ENCODE results near the gene SEC62. TPM values are rescaled to one million over a fixed set of nuclear protein-coding genes. Genes with fewer than 3 reads are reported as not detected.

The SEC62 gene
- total RNA-seq, 4 donors from 2014 or later = 16.5 to 28.8 (median 22.8) TPM

DNA sequence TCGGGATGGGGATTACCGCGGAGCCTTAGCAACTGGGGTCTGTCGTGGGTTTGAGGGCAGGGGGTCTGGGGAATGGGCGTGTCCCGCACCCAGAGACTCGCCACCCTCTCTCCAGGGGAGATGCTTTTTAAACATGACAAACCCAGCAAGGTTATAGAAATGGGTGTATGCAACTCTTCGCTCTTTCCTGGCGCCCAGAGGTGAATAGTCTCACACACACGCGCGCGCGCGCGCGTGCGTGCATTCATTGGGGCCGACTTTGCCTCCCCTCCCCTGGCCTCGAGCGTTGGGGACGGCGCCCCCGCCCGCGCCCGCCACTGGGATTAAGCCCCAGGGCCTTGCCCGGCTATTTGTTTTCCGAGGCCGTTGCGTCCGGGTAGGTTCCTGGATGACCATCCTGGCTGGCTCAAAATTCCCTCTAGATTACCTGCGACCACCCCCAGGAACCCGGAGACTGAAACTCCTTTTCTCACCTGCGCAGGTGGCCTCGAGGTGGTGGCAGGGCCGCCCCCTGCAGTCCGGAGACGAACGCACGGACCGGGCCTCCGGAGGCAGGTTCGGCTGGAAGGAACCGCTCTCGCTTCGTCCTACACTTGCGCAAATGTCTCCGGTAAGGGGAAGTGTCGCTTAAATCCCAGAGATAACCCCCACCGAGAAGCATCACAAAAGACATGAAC lies 72.0 kb downstream of the SEC62 start:
- intact Hi-C loops (cut with DNase I; ENCODE audit: low total_unique reads) = no loop called here

DNA sequence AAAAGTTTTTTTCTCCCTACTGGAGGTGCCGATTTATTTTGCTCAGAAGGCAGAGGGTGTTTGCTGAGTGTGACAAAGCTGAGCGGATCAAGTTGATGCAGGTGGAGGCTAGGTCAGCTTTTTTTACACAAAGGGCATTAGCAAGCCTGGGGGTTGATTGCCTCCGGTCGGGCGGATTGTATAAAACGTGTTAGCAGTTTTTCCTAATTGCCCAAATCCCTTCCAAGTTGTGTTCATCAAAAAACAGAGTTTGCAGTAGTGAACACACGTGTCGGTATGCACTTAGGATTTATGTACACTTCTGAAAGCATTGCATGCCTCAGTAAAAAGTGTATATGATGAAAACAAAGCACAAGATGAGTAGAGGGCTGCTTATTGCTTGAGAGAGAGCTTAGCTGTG lies 73.8 kb downstream of the SEC62 start:
- no peak for TF ChIP-seq POLR2A (IDR thresholded peaks at IDR 0.05)
- TF ChIP-seq, protein P1, sequence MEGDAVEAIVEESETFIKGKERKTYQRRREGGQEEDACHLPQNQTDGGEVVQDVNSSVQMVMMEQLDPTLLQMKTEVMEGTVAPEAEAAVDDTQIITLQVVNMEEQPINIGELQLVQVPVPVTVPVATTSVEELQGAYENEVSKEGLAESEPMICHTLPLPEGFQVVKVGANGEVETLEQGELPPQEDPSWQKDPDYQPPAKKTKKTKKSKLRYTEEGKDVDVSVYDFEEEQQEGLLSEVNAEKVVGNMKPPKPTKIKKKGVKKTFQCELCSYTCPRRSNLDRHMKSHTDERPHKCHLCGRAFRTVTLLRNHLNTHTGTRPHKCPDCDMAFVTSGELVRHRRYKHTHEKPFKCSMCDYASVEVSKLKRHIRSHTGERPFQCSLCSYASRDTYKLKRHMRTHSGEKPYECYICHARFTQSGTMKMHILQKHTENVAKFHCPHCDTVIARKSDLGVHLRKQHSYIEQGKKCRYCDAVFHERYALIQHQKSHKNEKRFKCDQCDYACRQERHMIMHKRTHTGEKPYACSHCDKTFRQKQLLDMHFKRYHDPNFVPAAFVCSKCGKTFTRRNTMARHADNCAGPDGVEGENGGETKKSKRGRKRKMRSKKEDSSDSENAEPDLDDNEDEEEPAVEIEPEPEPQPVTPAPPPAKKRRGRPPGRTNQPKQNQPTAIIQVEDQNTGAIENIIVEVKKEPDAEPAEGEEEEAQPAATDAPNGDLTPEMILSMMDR (IDR thresholded peaks at IDR 0.05) = no peak
- no peak overlapping the region for H3K4me3 ChIP-seq (ENCODE audit: low read depth, poor library complexity, severe bottlenecking)
- intact Hi-C loops (cut with DNase I; ENCODE audit: low total_unique reads) = no loop called here
- DNase-seq (ENCODE audit: low spot score in 2 of 2) = no peak
- 27 to 31% methylated on average over 8 of the region's 8 CpGs for WGBS, 2 donors

More for the DNA sequence above, 72.0 kb downstream of the SEC62 start:
- no peak for DNase-seq (ENCODE audit: low spot score in 2 of 2)
- no peak for TF ChIP-seq POLR2A (IDR thresholded peaks at IDR 0.05)
- TF ChIP-seq, protein P1 (IDR thresholded peaks at IDR 0.05) = no peak
- 4 to 9% methylated on average over 34 to 43 of the region's 51 CpGs for WGBS, 2 donors
- H3K4me3 ChIP-seq (ENCODE audit: low read depth, poor library complexity, severe bottlenecking) = peak overlapping the region; percentile 29

DNA sequence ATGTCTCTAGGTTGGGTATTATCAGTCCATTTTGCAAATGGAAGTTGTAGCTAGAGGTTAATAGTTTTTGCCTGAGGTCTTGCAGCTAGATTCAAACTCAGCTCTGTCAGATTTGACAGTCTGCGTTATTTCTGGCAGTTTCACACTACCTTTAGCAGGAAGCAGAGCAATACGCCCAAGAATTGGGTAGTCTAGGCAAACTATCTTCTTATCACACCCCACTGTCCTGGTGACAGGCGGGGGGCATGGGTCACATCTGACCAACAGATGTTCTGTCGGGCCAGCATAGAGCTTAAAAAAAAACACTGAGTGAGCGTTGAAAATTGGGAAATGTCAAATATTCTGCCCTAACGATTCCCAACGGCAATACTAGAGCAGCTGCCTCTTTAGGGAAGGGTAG lies 76.9 kb downstream of the SEC62 start:
- DNase-seq (ENCODE audit: low spot score in 2 of 2) = no peak
- no peak overlapping the region for H3K4me3 ChIP-seq (ENCODE audit: low read depth, poor library complexity, severe bottlenecking)
- WGBS, 2 donors = 59 to 68% methylated on average over 7 of the region's 7 CpGs
- intact Hi-C loops (cut with DNase I; ENCODE audit: low total_unique reads) = no loop called here
- TF ChIP-seq, protein P1 (IDR thresholded peaks at IDR 0.05) = no peak

DNA sequence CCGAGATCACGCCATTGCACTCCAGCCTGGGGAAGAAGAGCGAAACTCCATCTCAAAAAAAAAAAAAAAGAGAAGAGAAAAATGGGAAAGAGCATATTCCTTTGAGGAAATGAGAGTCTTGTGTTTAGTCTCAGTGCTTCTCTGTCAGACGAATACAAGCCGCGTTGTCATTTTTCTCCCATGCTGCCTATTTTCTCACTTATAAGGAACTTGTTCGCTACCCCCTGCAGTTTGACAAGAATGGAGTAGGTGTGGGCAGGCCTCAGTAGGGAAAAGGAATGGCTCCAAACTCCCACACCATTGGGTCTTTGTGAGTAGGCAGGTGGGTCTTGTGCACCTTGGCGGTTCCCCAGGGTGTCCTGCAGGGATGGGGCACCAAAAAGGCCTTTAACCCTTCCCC lies 77.7 kb downstream of the SEC62 start:
- H3K4me3 ChIP-seq (ENCODE audit: low read depth, poor library complexity, severe bottlenecking) = no peak overlapping the region
- WGBS, 2 donors = 89 to 90% methylated on average over 8 of the region's 8 CpGs
- TF ChIP-seq, protein P1 (IDR thresholded peaks at IDR 0.05) = no peak
- no peak for TF ChIP-seq POLR2A (IDR thresholded peaks at IDR 0.05)

DNA sequence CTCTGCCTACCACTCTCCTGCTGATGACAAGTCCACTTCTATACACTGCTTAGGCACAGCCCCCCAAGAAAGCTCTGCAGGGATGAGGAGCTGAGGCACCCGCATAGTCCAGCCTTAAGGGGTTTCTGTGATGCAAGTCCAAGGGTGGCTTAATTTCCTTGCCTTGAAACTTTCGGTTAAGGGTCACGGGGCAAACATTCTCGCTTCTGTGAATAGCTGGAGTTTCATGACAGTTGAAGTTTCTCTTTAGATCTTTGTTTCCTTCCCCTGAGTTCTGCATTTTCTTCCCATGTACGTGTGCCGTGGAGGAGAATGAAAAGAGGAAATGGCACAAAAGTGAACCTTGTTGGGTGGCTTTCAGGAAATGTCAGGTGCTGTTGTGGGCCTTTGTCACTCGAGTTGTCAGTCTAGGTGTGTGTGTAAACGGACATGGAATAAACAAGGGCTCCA lies 78.2 kb downstream of the SEC62 start:
- intact Hi-C loops (cut with DNase I; ENCODE audit: low total_unique reads) = no loop called here
- no peak for DNase-seq (ENCODE audit: low spot score in 2 of 2)
- 80 to 81% methylated on average over 8 of the region's 8 CpGs for WGBS, 2 donors
- TF ChIP-seq, protein P1 (IDR thresholded peaks at IDR 0.05) = no peak
- no peak for TF ChIP-seq POLR2A (IDR thresholded peaks at IDR 0.05)
- H3K4me3 ChIP-seq (ENCODE audit: low read depth, poor library complexity, severe bottlenecking) = no peak overlapping the region

More for the DNA sequence above, 77.7 kb downstream of the SEC62 start:
- no peak for DNase-seq (ENCODE audit: low spot score in 2 of 2)
- intact Hi-C loops (cut with DNase I; ENCODE audit: low total_unique reads) = no loop called here
